GM20000 (cell line): ENCODE data around the gene ACAN.

Source experiments
- DNase-seq: peaks from one replicate; pipeline ENCODE4 v3.0.0; 2012; ENCODE audit warnings: low spot score
- TF ChIP-seq, protein P1 (sequence below): IDR thresholded peaks from 2 replicates; pipeline ENCODE4 v1.5.1; 2012; ENCODE audit warnings: mild to moderate bottlenecking, control low read depth; ENCODE audit errors: extremely low read depth, missing control alignments

The ACAN gene

DNA sequence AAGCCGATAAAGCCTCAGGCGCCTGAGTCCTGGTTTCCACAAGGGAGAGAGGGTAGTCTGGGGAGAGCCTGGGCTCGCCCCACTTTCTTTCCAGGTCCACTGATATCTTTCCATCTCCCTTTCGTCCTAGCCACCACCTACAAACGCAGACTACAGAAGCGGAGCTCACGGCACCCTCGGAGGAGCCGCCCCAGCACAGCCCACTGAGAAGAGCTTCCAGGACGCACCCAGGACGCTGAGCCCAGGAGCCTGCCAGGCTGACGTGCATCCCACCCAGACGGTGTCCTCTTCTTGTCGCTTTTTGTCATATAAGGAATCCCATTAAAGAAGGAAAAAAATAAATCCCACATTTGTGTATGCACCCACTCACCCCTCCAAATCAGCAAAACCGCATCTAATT is 71.0 kb downstream of the ACAN start:
- DNase-seq = no peak
- TF ChIP-seq, protein P1, sequence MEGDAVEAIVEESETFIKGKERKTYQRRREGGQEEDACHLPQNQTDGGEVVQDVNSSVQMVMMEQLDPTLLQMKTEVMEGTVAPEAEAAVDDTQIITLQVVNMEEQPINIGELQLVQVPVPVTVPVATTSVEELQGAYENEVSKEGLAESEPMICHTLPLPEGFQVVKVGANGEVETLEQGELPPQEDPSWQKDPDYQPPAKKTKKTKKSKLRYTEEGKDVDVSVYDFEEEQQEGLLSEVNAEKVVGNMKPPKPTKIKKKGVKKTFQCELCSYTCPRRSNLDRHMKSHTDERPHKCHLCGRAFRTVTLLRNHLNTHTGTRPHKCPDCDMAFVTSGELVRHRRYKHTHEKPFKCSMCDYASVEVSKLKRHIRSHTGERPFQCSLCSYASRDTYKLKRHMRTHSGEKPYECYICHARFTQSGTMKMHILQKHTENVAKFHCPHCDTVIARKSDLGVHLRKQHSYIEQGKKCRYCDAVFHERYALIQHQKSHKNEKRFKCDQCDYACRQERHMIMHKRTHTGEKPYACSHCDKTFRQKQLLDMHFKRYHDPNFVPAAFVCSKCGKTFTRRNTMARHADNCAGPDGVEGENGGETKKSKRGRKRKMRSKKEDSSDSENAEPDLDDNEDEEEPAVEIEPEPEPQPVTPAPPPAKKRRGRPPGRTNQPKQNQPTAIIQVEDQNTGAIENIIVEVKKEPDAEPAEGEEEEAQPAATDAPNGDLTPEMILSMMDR = no peak

DNA sequence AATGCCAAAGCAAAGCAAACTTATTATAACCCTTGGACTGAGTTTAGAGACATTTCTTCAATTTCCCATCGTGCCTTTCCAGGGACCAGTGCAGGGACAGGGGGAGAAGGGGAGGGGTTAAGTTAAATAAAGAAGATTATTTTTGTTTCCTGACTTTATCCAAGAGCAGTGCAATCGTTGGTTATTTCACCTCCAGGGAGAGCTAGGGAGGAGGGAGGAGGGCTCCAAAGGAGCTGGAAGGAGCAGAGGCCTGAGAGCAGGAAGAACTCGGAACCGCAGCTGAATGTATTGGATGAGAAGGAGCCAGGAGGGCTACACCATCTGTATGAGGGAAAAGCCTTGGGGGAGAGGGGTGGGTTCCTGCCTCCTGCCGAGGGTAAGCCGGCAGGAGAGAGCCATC is 71.4 kb downstream of the ACAN start:
- DNase-seq = no peak
- TF ChIP-seq, protein P1 = no peak

DNA sequence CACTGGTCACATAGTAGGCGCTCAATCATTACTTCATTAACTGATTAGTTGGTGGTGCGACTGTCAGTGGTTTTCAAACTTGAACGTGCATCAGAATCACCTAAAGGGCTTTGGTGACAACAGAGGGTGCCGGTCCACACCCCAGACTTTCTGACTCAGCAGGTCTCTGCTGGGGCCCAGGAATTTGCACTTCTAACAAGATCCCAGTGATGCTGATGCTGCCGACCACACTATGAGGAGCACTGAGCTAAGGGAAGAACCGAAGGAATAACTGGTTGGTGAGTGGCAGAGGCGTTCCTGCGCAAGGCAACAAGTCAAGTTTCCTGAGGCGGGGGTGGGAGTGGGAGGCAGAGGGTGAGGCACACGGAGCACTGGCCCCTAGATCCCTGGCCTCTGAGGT is 73.3 kb downstream of the ACAN start:
- no peak for DNase-seq
- TF ChIP-seq, protein P1 = no peak

DNA sequence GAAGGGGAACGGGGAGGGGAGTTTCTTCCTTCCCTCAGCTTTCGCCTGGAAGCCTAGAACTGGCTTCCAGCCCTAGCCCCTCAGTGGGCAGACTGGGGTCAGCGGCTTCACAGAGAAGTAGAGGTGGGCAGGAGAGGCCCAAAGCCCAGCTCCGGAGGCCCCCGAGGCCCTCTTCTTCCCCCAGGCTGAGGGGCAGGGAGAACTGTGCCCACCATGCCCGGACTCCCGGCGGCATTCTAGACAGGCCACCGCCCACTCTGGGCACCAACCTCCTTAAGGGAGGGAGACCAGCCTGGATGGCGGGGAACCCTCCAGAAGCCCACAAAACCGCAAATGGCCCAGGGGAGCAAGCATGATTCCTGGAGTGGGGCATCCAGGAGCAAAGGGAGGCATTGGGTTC is 74.2 kb downstream of the ACAN start:
- no peak for DNase-seq
- TF ChIP-seq, protein P1 = no peak

DNA sequence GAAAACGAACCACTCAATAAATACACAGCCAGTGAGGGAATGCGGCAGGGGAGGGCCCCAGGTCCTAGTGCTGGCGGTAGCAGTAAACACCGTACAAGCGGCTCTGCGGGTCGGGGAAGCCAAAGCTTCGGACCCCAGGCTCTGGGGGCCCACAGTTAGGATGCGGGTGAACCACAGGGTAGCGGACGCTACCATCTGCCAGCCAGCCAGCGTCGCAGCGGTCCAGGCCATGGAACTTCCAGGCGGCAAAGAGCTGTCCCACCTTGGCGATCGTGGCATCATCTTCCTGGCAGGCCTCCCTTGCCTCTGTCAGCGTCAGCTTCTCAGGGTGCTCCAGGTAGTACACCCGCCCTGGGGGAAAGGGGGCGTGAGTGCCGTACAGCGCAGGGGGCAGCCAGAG is 74.7 kb downstream of the ACAN start:
- TF ChIP-seq, protein P1 = no peak
- DNase-seq = no peak

DNA sequence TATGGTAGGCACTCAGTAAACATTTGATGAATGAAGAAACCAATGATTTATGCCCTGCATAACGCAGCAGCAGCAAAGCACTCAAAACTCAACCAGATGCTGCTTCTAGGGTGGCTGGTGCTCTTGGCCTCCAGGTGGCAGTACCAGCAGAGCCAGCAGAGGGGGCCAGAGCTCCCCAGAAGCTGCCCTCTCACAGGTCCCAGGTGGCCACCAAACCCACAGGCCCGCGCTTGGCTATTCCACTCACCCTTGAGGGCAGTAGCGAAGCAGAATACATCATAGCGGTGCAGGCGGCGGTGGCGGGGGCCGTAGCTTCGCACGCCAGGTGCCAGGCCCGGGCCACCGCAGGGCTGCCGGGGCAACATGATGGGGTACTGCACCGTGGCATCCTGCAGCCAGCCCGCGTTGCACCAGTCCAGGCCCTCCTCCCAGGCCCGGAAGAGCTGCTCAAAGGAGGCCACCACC is 75.5 kb downstream of the ACAN start:
- peak; percentile 81 for DNase-seq
- TF ChIP-seq, protein P1 = peak; percentile 65

DNA sequence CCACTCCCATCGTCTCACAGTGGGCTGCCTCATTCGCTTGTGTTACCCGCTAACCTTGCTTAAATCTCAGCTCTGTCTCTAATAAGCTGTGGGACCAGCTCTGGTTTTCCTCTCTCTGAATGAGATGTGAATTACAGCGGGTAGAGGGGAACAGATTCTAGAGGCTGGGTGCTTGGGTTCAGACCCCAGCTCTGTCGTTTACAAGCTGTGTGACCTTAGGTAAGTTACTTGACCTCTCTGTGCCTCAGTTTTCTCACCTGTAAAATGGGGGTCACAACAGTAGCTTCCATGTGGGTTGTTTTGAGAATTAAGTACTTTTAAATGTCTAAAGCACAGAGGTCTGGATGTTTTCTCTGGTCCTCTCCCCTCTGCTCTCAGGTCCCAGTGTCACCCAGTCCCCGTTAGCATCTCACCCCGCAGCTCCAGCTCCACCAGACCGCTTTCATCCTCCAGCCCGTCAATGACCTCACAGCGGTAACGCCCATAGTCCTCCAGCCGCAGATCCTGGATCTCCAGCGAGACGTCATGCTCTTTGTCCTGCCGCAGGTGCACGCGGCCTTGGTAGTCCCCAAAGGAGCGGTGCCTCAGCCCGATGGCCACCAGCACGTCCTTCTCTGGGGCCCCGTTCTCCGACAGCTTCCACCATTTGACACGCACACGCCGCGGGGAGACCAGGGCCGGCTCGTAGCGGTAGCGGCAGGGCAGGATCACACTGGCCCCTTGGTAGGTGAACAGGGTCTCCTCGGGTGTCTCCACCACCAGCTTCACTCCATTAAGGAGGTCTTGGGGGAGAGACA is 77.9 kb downstream of the ACAN start:
- DNase-seq = no peak
- TF ChIP-seq, protein P1 = no peak
